NCI-H2107 treated with DMSO at 0.1 percent for 48 hours (cell line): ENCODE measurements around the gene TTLL4.

ENCODE experiments used
- DNase-seq: peaks from one replicate; lab custom pipeline; 2025; ENCODE audit not compliant: unreplicated experiment; lab: John Stamatoyannopoulos, UW

The TTLL4 gene

GRCh38 chr2:218783688-218784087 lies 73.1 kb downstream of the TTLL4 start:
- DNase-seq, result no peak

- no peak for DNase-seq
These were observed 74.5 kb downstream of the TTLL4 start for GRCh38 chr2:218785103-218785502.

GRCh38 chr2:218786133-218786532 lies 75.5 kb downstream of the TTLL4 start:
- no peak for DNase-seq

- no peak for DNase-seq
These were observed 78.1 kb downstream of the TTLL4 start for GRCh38 chr2:218788529-218789255.

GRCh38 chr2:218792433-218792832 lies 81.8 kb downstream of the TTLL4 start:
- no peak for DNase-seq

- DNase-seq, result no peak
These were observed 86.1 kb downstream of the TTLL4 start for GRCh38 chr2:218796691-218797090.

GRCh38 chr2:218798767-218799504 lies 88.3 kb downstream of the TTLL4 start:
- no peak for DNase-seq

- DNase-seq, result no peak
These were observed 89.4 kb downstream of the TTLL4 start for GRCh38 chr2:218799990-218800389.

GRCh38 chr2:218802386-218802994 lies 91.9 kb downstream of the TTLL4 start:
- no peak for DNase-seq

GRCh38 chr2:218804817-218805216 lies 94.2 kb downstream of the TTLL4 start:
- no peak for DNase-seq
